ENCODE data around the gene IMMP2L.

Gene IMMP2L

GRCh38 chr7:111232249-111233084 is 329.8 kb downstream of the IMMP2L start:
- no peak for DNase-seq (ENCODE audit: low read depth in 1 of 2, low spot score in 1 of 2)
- no peak for TF ChIP-seq JUND (IDR thresholded peaks at IDR 0.05; ENCODE audit: low read depth)
- in situ Hi-C loops (cut with HindIII; ENCODE audit: low pct_unique_long_range_greater_than_20kb, low sequenced_read_pairs), result no loop called here

- TF ChIP-seq JUND (IDR thresholded peaks at IDR 0.05; ENCODE audit: low read depth), result no peak
- no peak for DNase-seq (ENCODE audit: low read depth in 1 of 2, low spot score in 1 of 2)
- in situ Hi-C loops (cut with HindIII; ENCODE audit: low pct_unique_long_range_greater_than_20kb, low sequenced_read_pairs), result no loop called here
Measured at GRCh38 chr7:111229916-111230315, 332.4 kb downstream of the IMMP2L start.

GRCh38 chr7:111229181-111229740 is 333.0 kb downstream of the IMMP2L start:
- TF ChIP-seq JUND (IDR thresholded peaks at IDR 0.05; ENCODE audit: low read depth), result no peak
- in situ Hi-C loops (cut with HindIII; ENCODE audit: low pct_unique_long_range_greater_than_20kb, low sequenced_read_pairs), result no loop called here
- no peak for DNase-seq (ENCODE audit: low read depth in 1 of 2, low spot score in 1 of 2)

GRCh38 chr7:111228437-111228836 is 333.9 kb downstream of the IMMP2L start:
- no peak for TF ChIP-seq JUND (IDR thresholded peaks at IDR 0.05; ENCODE audit: low read depth)
- in situ Hi-C loops (cut with HindIII; ENCODE audit: low pct_unique_long_range_greater_than_20kb, low sequenced_read_pairs), result no loop called here
- DNase-seq (ENCODE audit: low read depth in 1 of 2, low spot score in 1 of 2), result no peak

- no peak for TF ChIP-seq JUND (IDR thresholded peaks at IDR 0.05; ENCODE audit: low read depth)
- in situ Hi-C loops (cut with HindIII; ENCODE audit: low pct_unique_long_range_greater_than_20kb, low sequenced_read_pairs), result no loop called here
- no peak for DNase-seq (ENCODE audit: low read depth in 1 of 2, low spot score in 1 of 2)
Measured at GRCh38 chr7:111226800-111227199, 335.5 kb downstream of the IMMP2L start.

- TF ChIP-seq JUND (IDR thresholded peaks at IDR 0.05; ENCODE audit: low read depth), result no peak
- in situ Hi-C loops (cut with HindIII; ENCODE audit: low pct_unique_long_range_greater_than_20kb, low sequenced_read_pairs), result no loop called here
- DNase-seq (ENCODE audit: low read depth in 1 of 2, low spot score in 1 of 2), result no peak
Measured at GRCh38 chr7:111224354-111225231, 337.7 kb downstream of the IMMP2L start.

GRCh38 chr7:111223802-111224253 is 338.5 kb downstream of the IMMP2L start:
- no peak for DNase-seq (ENCODE audit: low read depth in 1 of 2, low spot score in 1 of 2)

GRCh38 chr7:111215550-111215949 is 346.7 kb downstream of the IMMP2L start:
- TF ChIP-seq JUND (IDR thresholded peaks at IDR 0.05; ENCODE audit: low read depth), result no peak
- in situ Hi-C loops (cut with HindIII; ENCODE audit: low pct_unique_long_range_greater_than_20kb, low sequenced_read_pairs), result no loop called here
- DNase-seq (ENCODE audit: low read depth in 1 of 2, low spot score in 1 of 2), result no peak

More at GRCh38 chr7:111223802-111224253, 338.5 kb downstream of the IMMP2L start:
- in situ Hi-C loops (cut with HindIII; ENCODE audit: low pct_unique_long_range_greater_than_20kb, low sequenced_read_pairs), result no loop called here
- no peak for TF ChIP-seq JUND (IDR thresholded peaks at IDR 0.05; ENCODE audit: low read depth)

- in situ Hi-C loops (cut with HindIII; ENCODE audit: low pct_unique_long_range_greater_than_20kb, low sequenced_read_pairs), result no loop called here
- no peak for DNase-seq (ENCODE audit: low read depth in 1 of 2, low spot score in 1 of 2)
- no peak for TF ChIP-seq JUND (IDR thresholded peaks at IDR 0.05; ENCODE audit: low read depth)
Measured at GRCh38 chr7:111212857-111213523, 349.3 kb downstream of the IMMP2L start.

GRCh38 chr7:111210996-111211395 is 351.3 kb downstream of the IMMP2L start:
- in situ Hi-C loops (cut with HindIII; ENCODE audit: low pct_unique_long_range_greater_than_20kb, low sequenced_read_pairs), result no loop called here
- no peak for DNase-seq (ENCODE audit: low read depth in 1 of 2, low spot score in 1 of 2)
- no peak for TF ChIP-seq JUND (IDR thresholded peaks at IDR 0.05; ENCODE audit: low read depth)

GRCh38 chr7:111210043-111210442 is 352.2 kb downstream of the IMMP2L start:
- no peak for TF ChIP-seq JUND (IDR thresholded peaks at IDR 0.05; ENCODE audit: low read depth)
- in situ Hi-C loops (cut with HindIII; ENCODE audit: low pct_unique_long_range_greater_than_20kb, low sequenced_read_pairs), result no loop called here
- no peak for DNase-seq (ENCODE audit: low read depth in 1 of 2, low spot score in 1 of 2)

GRCh38 chr7:111205251-111205650 is 357.0 kb downstream of the IMMP2L start:
- in situ Hi-C loops (cut with HindIII; ENCODE audit: low pct_unique_long_range_greater_than_20kb, low sequenced_read_pairs), result no loop called here
- TF ChIP-seq JUND (IDR thresholded peaks at IDR 0.05; ENCODE audit: low read depth), result no peak
- DNase-seq (ENCODE audit: low read depth in 1 of 2, low spot score in 1 of 2), result no peak
